COLO829 (cell line): ENCODE results near the gene POU2AF1.
"Not testable (repeated sequence)": the region's sequence is repeated elsewhere in the genome, so short reads cannot be mapped to it uniquely, and the experiment has no call there.

ENCODE experiments used
- DNase-seq: peaks from one replicate; pipeline ENCODE4 v3.0.0; 2012; ENCODE audit warnings: low spot score

POU2AF1 gene

GRCh38 chr11:111408789-111409727 lies 30.0 kb upstream of the POU2AF1 start:
- DNase-seq, result no peak

- DNase-seq, result no peak
These were observed 28.6 kb upstream of the POU2AF1 start for GRCh38 chr11:111407652-111408051.

- DNase-seq, result no peak
These were observed 27.5 kb upstream of the POU2AF1 start for GRCh38 chr11:111406589-111406988.

- DNase-seq, result no peak
These were observed 27.0 kb upstream of the POU2AF1 start for GRCh38 chr11:111406091-111406490.

- DNase-seq, result no peak
These were observed 26.5 kb upstream of the POU2AF1 start for GRCh38 chr11:111405551-111405950.

- DNase-seq, result no peak
These were observed 24.1 kb upstream of the POU2AF1 start for GRCh38 chr11:111403051-111403726.

- DNase-seq, result no peak
These were observed 23.3 kb upstream of the POU2AF1 start for GRCh38 chr11:111402411-111402810.

GRCh38 chr11:111401957-111402356 lies 22.9 kb upstream of the POU2AF1 start:
- DNase-seq, result not testable (repeated sequence)

GRCh38 chr11:111400595-111400994 lies 21.5 kb upstream of the POU2AF1 start:
- DNase-seq, result no peak

- DNase-seq, result no peak
These were observed 20.3 kb upstream of the POU2AF1 start for GRCh38 chr11:111399187-111400031.

- DNase-seq, result no peak
These were observed 18.0 kb upstream of the POU2AF1 start for GRCh38 chr11:111397034-111397433.

- no peak for DNase-seq
These were observed 16.7 kb upstream of the POU2AF1 start for GRCh38 chr11:111395749-111396148.

- DNase-seq, result peak; percentile 23
These were observed 16.0 kb upstream of the POU2AF1 start for GRCh38 chr11:111395081-111395480.

- not testable (repeated sequence) for DNase-seq
These were observed 15.1 kb upstream of the POU2AF1 start for GRCh38 chr11:111394147-111394546.

- no peak for DNase-seq
These were observed 14.5 kb upstream of the POU2AF1 start for GRCh38 chr11:111393585-111393984.

- DNase-seq, result no peak
These were observed 14.0 kb upstream of the POU2AF1 start for GRCh38 chr11:111393096-111393495.

- DNase-seq, result no peak
These were observed 13.5 kb upstream of the POU2AF1 start for GRCh38 chr11:111392552-111392951.

- DNase-seq, result no peak
These were observed 12.5 kb upstream of the POU2AF1 start for GRCh38 chr11:111391328-111392124.

- DNase-seq, result no peak
These were observed 9.8 kb upstream of the POU2AF1 start for GRCh38 chr11:111388842-111389241.

GRCh38 chr11:111388420-111388819 lies 9.3 kb upstream of the POU2AF1 start:
- no peak for DNase-seq

GRCh38 chr11:111387363-111387762 lies 8.3 kb upstream of the POU2AF1 start:
- no peak for DNase-seq
